Measurements from ENCODE around the gene TMEM82.

TMEM82 gene

GRCh38 chr1:15760520-15761211 is 18.4 kb downstream of the TMEM82 start:
- peak overlapping the region; percentile 72 for H3K4me3 ChIP-seq (replicated peaks; ENCODE audit: low read depth, low read length)
- TF ChIP-seq CTCF (IDR thresholded peaks at IDR 0.05; ENCODE audit: low read length, missing control alignments), result no peak
- peak; percentile 94 for DNase-seq (ENCODE audit: low read depth)

- H3K4me3 ChIP-seq (replicated peaks; ENCODE audit: low read depth, low read length), result peak overlapping the region; percentile 72
- no peak for DNase-seq (ENCODE audit: low read depth)
- TF ChIP-seq CTCF (IDR thresholded peaks at IDR 0.05; ENCODE audit: low read length, missing control alignments), result no peak
Observed at GRCh38 chr1:15761366-15762128, 19.2 kb downstream of the TMEM82 start.

- H3K4me3 ChIP-seq (replicated peaks; ENCODE audit: low read depth, low read length), result no peak overlapping the region
- no peak for TF ChIP-seq CTCF (IDR thresholded peaks at IDR 0.05; ENCODE audit: low read length, missing control alignments)
- DNase-seq (ENCODE audit: low read depth), result no peak
Observed at GRCh38 chr1:15762546-15762945, 20.2 kb downstream of the TMEM82 start.

GRCh38 chr1:15764269-15764764 is 22.0 kb downstream of the TMEM82 start:
- TF ChIP-seq CTCF (IDR thresholded peaks at IDR 0.05; ENCODE audit: low read length, missing control alignments), result no peak
- H3K4me3 ChIP-seq (replicated peaks; ENCODE audit: low read depth, low read length), result no peak overlapping the region
- no peak for DNase-seq (ENCODE audit: low read depth)

- TF ChIP-seq CTCF (IDR thresholded peaks at IDR 0.05; ENCODE audit: low read length, missing control alignments), result no peak
- no peak overlapping the region for H3K4me3 ChIP-seq (replicated peaks; ENCODE audit: low read depth, low read length)
Observed at GRCh38 chr1:15764890-15765289, 22.6 kb downstream of the TMEM82 start.

GRCh38 chr1:15765495-15766194 is 23.3 kb downstream of the TMEM82 start:
- no peak for TF ChIP-seq CTCF (IDR thresholded peaks at IDR 0.05; ENCODE audit: low read length, missing control alignments)
- peak; percentile 86 for DNase-seq (ENCODE audit: low read depth)

More at GRCh38 chr1:15764890-15765289, 22.6 kb downstream of the TMEM82 start:
- no peak for DNase-seq (ENCODE audit: low read depth)

More at GRCh38 chr1:15765495-15766194, 23.3 kb downstream of the TMEM82 start:
- H3K4me3 ChIP-seq (replicated peaks; ENCODE audit: low read depth, low read length), result no peak overlapping the region
